H9 (cell line): Measurements from ENCODE around the gene MARCHF6. TPM values are rescaled to one million over a fixed set of nuclear protein-coding genes. Genes with fewer than 3 reads are reported as not detected.

Source experiments
- DNase-seq: peaks from one replicate; pipeline ENCODE4 v3.0.0-alpha.2; 2017
- H2AFZ ChIP-seq: one replicate; pipeline ENCODE4 v1.6.1; 2013; ENCODE audit warnings: mild to moderate bottlenecking, low read length, control low read depth, moderate library complexity
- H2AK5ac ChIP-seq: 2 replicates; pipeline ENCODE4 v1.6.1; 2013; ENCODE audit warnings: low read length, control low read depth, mixed read lengths; ENCODE audit not compliant: insufficient read length
- H2BK120ac ChIP-seq: one replicate; pipeline ENCODE4 v1.6.1; 2013; ENCODE audit warnings: low read depth, mild to moderate bottlenecking, low read length, control low read depth, inconsistent platforms; ENCODE audit not compliant: poor library complexity, severe bottlenecking
- H2BK12ac ChIP-seq: 2 replicates; pipeline ENCODE4 v1.6.1; 2013; ENCODE audit warnings: low read length, control low read depth, mixed read lengths, low read depth; ENCODE audit not compliant: insufficient read length
- H2BK15ac ChIP-seq: 2 replicates; pipeline ENCODE4 v1.6.1; 2013; ENCODE audit warnings: low read depth, low read length, control low read depth
- H2BK20ac ChIP-seq: one replicate; pipeline ENCODE4 v1.6.1; 2013; ENCODE audit warnings: low read depth, mild to moderate bottlenecking, low read length, control low read depth, inconsistent platforms; ENCODE audit not compliant: poor library complexity, severe bottlenecking
- H2BK5ac ChIP-seq: 2 replicates; pipeline ENCODE4 v1.6.1; 2013; ENCODE audit warnings: low read length, control low read depth, mixed read lengths; ENCODE audit not compliant: insufficient read length
- H3K14ac ChIP-seq: 2 replicates; pipeline ENCODE4 v1.6.1; 2013; ENCODE audit warnings: low read length, control low read depth; ENCODE audit not compliant: insufficient read depth
- H3K18ac ChIP-seq: 2 replicates; pipeline ENCODE4 v1.6.1; 2013; ENCODE audit warnings: low read depth, mild to moderate bottlenecking, mixed read lengths, low read length, control low read depth; ENCODE audit not compliant: insufficient read length
- H3K23ac ChIP-seq: 2 replicates; pipeline ENCODE4 v1.6.1; 2013; ENCODE audit warnings: low read length, control low read depth, mixed read lengths, low read depth; ENCODE audit not compliant: insufficient read length
- H3K23me2 ChIP-seq: 2 replicates; pipeline ENCODE4 v1.6.1; 2013; ENCODE audit warnings: low read depth, mild to moderate bottlenecking, mixed read lengths, low read length, control low read depth; ENCODE audit not compliant: insufficient read length, poor library complexity, severe bottlenecking
- H3K27ac ChIP-seq: 2 replicates; pipeline ENCODE4 v1.5.1; 2013; ENCODE audit warnings: low read length, control low read depth, mixed read lengths, low read depth; ENCODE audit not compliant: insufficient read length
- H3K27me3 ChIP-seq: 2 replicates; pipeline ENCODE4 v1.6.1; 2013; ENCODE audit warnings: low read length, control low read depth, inconsistent platforms; ENCODE audit not compliant: insufficient read depth
- H3K4ac ChIP-seq: 2 replicates; pipeline ENCODE4 v1.6.1; 2013; ENCODE audit warnings: low read depth, mild to moderate bottlenecking, control low read depth, inconsistent platforms, low read length, moderate library complexity
- H3K4me1 ChIP-seq: 2 replicates; pipeline ENCODE4 v1.6.1; 2013; ENCODE audit warnings: low read length, control low read depth, inconsistent platforms; ENCODE audit not compliant: insufficient read depth
- H3K4me2 ChIP-seq: 2 replicates; pipeline ENCODE4 v1.6.1; 2013; ENCODE audit warnings: low read length, control low read depth, mixed read lengths; ENCODE audit not compliant: insufficient read length, insufficient read depth
- H3K56ac ChIP-seq: 2 replicates; pipeline ENCODE4 v1.6.1; 2013; ENCODE audit warnings: low read depth, mild to moderate bottlenecking, mixed read lengths, low read length, control low read depth; ENCODE audit not compliant: insufficient read length
- H3K79me1 ChIP-seq: 2 replicates; pipeline ENCODE4 v1.6.1; 2013; ENCODE audit warnings: low read depth, mild to moderate bottlenecking, moderate library complexity, low read length, control low read depth, inconsistent platforms; ENCODE audit not compliant: insufficient read depth, poor library complexity, severe bottlenecking
- H3K79me2 ChIP-seq: 2 replicates; pipeline ENCODE4 v1.6.1; 2013; ENCODE audit warnings: low read length, control low read depth, inconsistent platforms; ENCODE audit not compliant: insufficient read depth
- H3K9ac ChIP-seq: 2 replicates; pipeline ENCODE4 v1.6.1; 2013; ENCODE audit warnings: low read length, control low read depth, mixed read lengths; ENCODE audit not compliant: insufficient read length; ENCODE audit errors: extremely low read depth
- H3K9me3 ChIP-seq: one replicate; pipeline ENCODE4 v1.6.1; 2013; ENCODE audit warnings: low read depth, low read length, inconsistent platforms; ENCODE audit not compliant: control insufficient read depth
- H3T11ph ChIP-seq: one replicate; pipeline ENCODE4 v1.6.1; 2013; ENCODE audit warnings: mild to moderate bottlenecking, low read length, control low read depth, inconsistent platforms
- H4K20me1 ChIP-seq: one replicate; pipeline ENCODE4 v1.6.1; 2013; ENCODE audit not compliant: control insufficient read depth, insufficient read length, insufficient read depth
- H4K5ac ChIP-seq: 2 replicates; pipeline ENCODE4 v1.6.1; 2013; ENCODE audit warnings: low read depth, mild to moderate bottlenecking, mixed read lengths, low read length, control low read depth; ENCODE audit not compliant: insufficient read length
- H4K8ac ChIP-seq: replicated peaks from 2 replicates; pipeline ENCODE4 v1.6.1; 2013; ENCODE audit warnings: low read length, control low read depth, mixed read lengths, low read depth; ENCODE audit not compliant: insufficient read length
- H4K91ac ChIP-seq: 2 replicates; pipeline ENCODE4 v1.6.1; 2013; ENCODE audit warnings: low read depth, mild to moderate bottlenecking, moderate library complexity, mixed read lengths, low read length, control low read depth; ENCODE audit not compliant: insufficient read length
- H3K27ac Mint-ChIP-seq, 3 experiments: 2 replicates in 2 of 3; 3 replicates in 1 of 3; pipeline ENCODE4 v1.8.0; 2020 to 2021; ENCODE audit warnings: mixed read lengths in 3 of 3, mild to moderate bottlenecking in 1 of 3, moderate library complexity in 1 of 3
- H3K27me3 Mint-ChIP-seq: 2 replicates; pipeline ENCODE4 v1.8.0; 2021; ENCODE audit warnings: low read depth, mild to moderate bottlenecking, moderate library complexity, mixed read lengths
- H3K36me3 Mint-ChIP-seq, 3 experiments: 2 replicates in 2 of 3; 3 replicates in 1 of 3; pipeline ENCODE4 v1.8.0; 2020 to 2021; ENCODE audit warnings: low read depth in 3 of 3, mixed read lengths in 3 of 3; ENCODE audit not compliant: insufficient read depth in 1 of 3
- H3K4me1 Mint-ChIP-seq, 2 experiments: 2 replicates each; pipeline ENCODE4 v1.8.0; 2020; ENCODE audit warnings: mixed read lengths in 2 of 2
- H3K4me3 Mint-ChIP-seq, 2 experiments: 2 replicates in 1 of 2; 3 replicates in 1 of 2; pipeline ENCODE4 v1.8.0; 2020 to 2021; ENCODE audit warnings: mild to moderate bottlenecking in 2 of 2, mixed read lengths in 2 of 2, moderate library complexity in 1 of 2
- H3K9me3 Mint-ChIP-seq, 2 experiments: 2 replicates in 1 of 2; 3 replicates in 1 of 2; pipeline ENCODE4 v1.8.0; 2020; ENCODE audit warnings: mild to moderate bottlenecking in 2 of 2, mixed read lengths in 2 of 2, moderate library complexity in 1 of 2
- WGBS: extraction: QIAGEN DNeasy Blood & Tissue Kit; methylation state at CpG from one replicate; pipeline ENCODE4 v1.1.7; 2013; ENCODE audit warnings: missing lambda C conversion rate, low lambda C conversion rate, mixed read lengths; ENCODE audit not compliant: insufficient read length; ENCODE audit errors: extremely low coverage; 5-methylcytosine and 5-hydroxymethylcytosine counted together
- total RNA-seq: library from RNA; stranded (reverse); gene quantifications from 2 replicates; pipeline ENCODE4 v1.2.1, GENCODE V29; 2021
- TF ChIP-seq, protein P1 (sequence below): fragments of 200-600 bp; sonication (generic); conservative IDR thresholded peaks from 3 replicates; pipeline ENCODE4 v1.8.0; 2021; ENCODE audit warnings: antibody characterized with exemption, mild to moderate bottlenecking

Gene MARCHF6
- total RNA-seq, 1 experiment from 2014 or later, result 118 TPM

DNA sequence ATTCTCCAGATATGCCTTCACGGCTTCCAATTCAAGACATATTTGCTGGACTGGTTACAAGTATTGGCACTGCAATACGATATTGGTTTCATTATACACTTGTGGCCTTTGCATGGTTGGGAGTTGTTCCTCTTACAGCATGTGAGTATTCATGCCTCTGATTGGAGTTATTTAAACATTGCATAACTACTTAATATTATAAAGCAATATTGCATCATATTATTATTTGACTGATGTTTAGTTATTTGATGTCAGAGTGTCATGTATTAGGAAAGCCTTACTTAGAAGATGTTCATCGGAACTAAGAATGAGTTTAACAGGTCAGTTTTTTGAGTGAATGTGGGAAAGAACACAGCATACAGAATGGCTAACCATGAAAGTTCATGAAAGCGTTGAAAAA lies 28.3 kb downstream of the MARCHF6 start:
- Histone ChIP-seq H3K4me1 (no peaks in the 10 kb centered on the region), H3K4me2 (no peak overlapping the region), H3K14ac (no peak overlapping the region), H4K5ac (no peak overlapping the region), H3K27ac (no peak overlapping the region), H3K23me2 (no peaks in the 10 kb centered on the region), H3K9ac (no peak overlapping the region), H4K91ac (no peak overlapping the region), H3K56ac (no peak overlapping the region), H3K23ac (no peak overlapping the region), H3K18ac (no peak overlapping the region), H3K9me3 (no peaks in the 10 kb centered on the region), H3K27me3 (no peaks in the 10 kb centered on the region), H4K8ac (no peak overlapping the region), H3K79me2 (no peaks in the 10 kb centered on the region), H2BK5ac (no peak overlapping the region), H2BK15ac (no peak overlapping the region), H3T11ph (no peak overlapping the region), H2AFZ (no peak overlapping the region), H2AK5ac (no peak overlapping the region), H2BK120ac (no peak overlapping the region), H2BK20ac (no peak overlapping the region), H4K20me1 (no peaks in the 10 kb centered on the region), H3K79me1 (no peaks in the 10 kb centered on the region), H2BK12ac (no peak overlapping the region), H3K4ac (no peak overlapping the region)
- WGBS, result no CpG with 5 or more reads among the region's 4 CpGs
- Mint-ChIP-seq H3K27ac (no peak overlapping the region), H3K4me1 (peaks cover 4 to 5% of the 10 kb centered on the region in 2 experiments; a peak in 3 of 4 replicates), H3K4me3 (no peak overlapping the region), H3K27me3 (no peaks in the 10 kb centered on the region), H3K9me3 (no peaks in the 10 kb centered on the region), H3K36me3 (peaks cover 17 to 38% (median 33%) of the 10 kb centered on the region in 3 experiments; a peak in 6 of 7 replicates)
- no peak for DNase-seq
- TF ChIP-seq, protein P1, sequence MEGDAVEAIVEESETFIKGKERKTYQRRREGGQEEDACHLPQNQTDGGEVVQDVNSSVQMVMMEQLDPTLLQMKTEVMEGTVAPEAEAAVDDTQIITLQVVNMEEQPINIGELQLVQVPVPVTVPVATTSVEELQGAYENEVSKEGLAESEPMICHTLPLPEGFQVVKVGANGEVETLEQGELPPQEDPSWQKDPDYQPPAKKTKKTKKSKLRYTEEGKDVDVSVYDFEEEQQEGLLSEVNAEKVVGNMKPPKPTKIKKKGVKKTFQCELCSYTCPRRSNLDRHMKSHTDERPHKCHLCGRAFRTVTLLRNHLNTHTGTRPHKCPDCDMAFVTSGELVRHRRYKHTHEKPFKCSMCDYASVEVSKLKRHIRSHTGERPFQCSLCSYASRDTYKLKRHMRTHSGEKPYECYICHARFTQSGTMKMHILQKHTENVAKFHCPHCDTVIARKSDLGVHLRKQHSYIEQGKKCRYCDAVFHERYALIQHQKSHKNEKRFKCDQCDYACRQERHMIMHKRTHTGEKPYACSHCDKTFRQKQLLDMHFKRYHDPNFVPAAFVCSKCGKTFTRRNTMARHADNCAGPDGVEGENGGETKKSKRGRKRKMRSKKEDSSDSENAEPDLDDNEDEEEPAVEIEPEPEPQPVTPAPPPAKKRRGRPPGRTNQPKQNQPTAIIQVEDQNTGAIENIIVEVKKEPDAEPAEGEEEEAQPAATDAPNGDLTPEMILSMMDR, result no peak
